H9 (cell line): Measurements from ENCODE around the gene ZNF780A. TPM values are rescaled to one million over a fixed set of nuclear protein-coding genes. Genes with fewer than 3 reads are reported as not detected.

ENCODE experiments used
- DNase-seq: peaks from one replicate; pipeline ENCODE4 v3.0.0-alpha.2; 2017
- H2AFZ ChIP-seq: one replicate; pipeline ENCODE4 v1.6.1; 2013; ENCODE audit warnings: mild to moderate bottlenecking, low read length, control low read depth, moderate library complexity
- H2AK5ac ChIP-seq: 2 replicates; pipeline ENCODE4 v1.6.1; 2013; ENCODE audit warnings: low read length, control low read depth, mixed read lengths; ENCODE audit not compliant: insufficient read length
- H2BK120ac ChIP-seq: one replicate; pipeline ENCODE4 v1.6.1; 2013; ENCODE audit warnings: low read depth, mild to moderate bottlenecking, low read length, control low read depth, inconsistent platforms; ENCODE audit not compliant: poor library complexity, severe bottlenecking
- H2BK12ac ChIP-seq: 2 replicates; pipeline ENCODE4 v1.6.1; 2013; ENCODE audit warnings: low read length, control low read depth, mixed read lengths, low read depth; ENCODE audit not compliant: insufficient read length
- H2BK15ac ChIP-seq: 2 replicates; pipeline ENCODE4 v1.6.1; 2013; ENCODE audit warnings: low read depth, low read length, control low read depth
- H2BK20ac ChIP-seq: one replicate; pipeline ENCODE4 v1.6.1; 2013; ENCODE audit warnings: low read depth, mild to moderate bottlenecking, low read length, control low read depth, inconsistent platforms; ENCODE audit not compliant: poor library complexity, severe bottlenecking
- H2BK5ac ChIP-seq: 2 replicates; pipeline ENCODE4 v1.6.1; 2013; ENCODE audit warnings: low read length, control low read depth, mixed read lengths; ENCODE audit not compliant: insufficient read length
- H3K14ac ChIP-seq: 2 replicates; pipeline ENCODE4 v1.6.1; 2013; ENCODE audit warnings: low read length, control low read depth; ENCODE audit not compliant: insufficient read depth
- H3K18ac ChIP-seq: 2 replicates; pipeline ENCODE4 v1.6.1; 2013; ENCODE audit warnings: low read depth, mild to moderate bottlenecking, mixed read lengths, low read length, control low read depth; ENCODE audit not compliant: insufficient read length
- H3K23ac ChIP-seq: 2 replicates; pipeline ENCODE4 v1.6.1; 2013; ENCODE audit warnings: low read length, control low read depth, mixed read lengths, low read depth; ENCODE audit not compliant: insufficient read length
- H3K23me2 ChIP-seq: 2 replicates; pipeline ENCODE4 v1.6.1; 2013; ENCODE audit warnings: low read depth, mild to moderate bottlenecking, mixed read lengths, low read length, control low read depth; ENCODE audit not compliant: insufficient read length, poor library complexity, severe bottlenecking
- H3K27ac ChIP-seq: 2 replicates; pipeline ENCODE4 v1.5.1; 2013; ENCODE audit warnings: low read length, control low read depth, mixed read lengths, low read depth; ENCODE audit not compliant: insufficient read length
- H3K27me3 ChIP-seq: 2 replicates; pipeline ENCODE4 v1.6.1; 2013; ENCODE audit warnings: low read length, control low read depth, inconsistent platforms; ENCODE audit not compliant: insufficient read depth
- H3K4ac ChIP-seq: 2 replicates; pipeline ENCODE4 v1.6.1; 2013; ENCODE audit warnings: low read depth, mild to moderate bottlenecking, control low read depth, inconsistent platforms, low read length, moderate library complexity
- H3K4me1 ChIP-seq: 2 replicates; pipeline ENCODE4 v1.6.1; 2013; ENCODE audit warnings: low read length, control low read depth, inconsistent platforms; ENCODE audit not compliant: insufficient read depth
- H3K4me2 ChIP-seq: 2 replicates; pipeline ENCODE4 v1.6.1; 2013; ENCODE audit warnings: low read length, control low read depth, mixed read lengths; ENCODE audit not compliant: insufficient read length, insufficient read depth
- H3K56ac ChIP-seq: 2 replicates; pipeline ENCODE4 v1.6.1; 2013; ENCODE audit warnings: low read depth, mild to moderate bottlenecking, mixed read lengths, low read length, control low read depth; ENCODE audit not compliant: insufficient read length
- H3K79me1 ChIP-seq: 2 replicates; pipeline ENCODE4 v1.6.1; 2013; ENCODE audit warnings: low read depth, mild to moderate bottlenecking, moderate library complexity, low read length, control low read depth, inconsistent platforms; ENCODE audit not compliant: insufficient read depth, poor library complexity, severe bottlenecking
- H3K79me2 ChIP-seq: 2 replicates; pipeline ENCODE4 v1.6.1; 2013; ENCODE audit warnings: low read length, control low read depth, inconsistent platforms; ENCODE audit not compliant: insufficient read depth
- H3K9ac ChIP-seq: 2 replicates; pipeline ENCODE4 v1.6.1; 2013; ENCODE audit warnings: low read length, control low read depth, mixed read lengths; ENCODE audit not compliant: insufficient read length; ENCODE audit errors: extremely low read depth
- H3K9me3 ChIP-seq: one replicate; pipeline ENCODE4 v1.6.1; 2013; ENCODE audit warnings: low read depth, low read length, inconsistent platforms; ENCODE audit not compliant: control insufficient read depth
- H3T11ph ChIP-seq: one replicate; pipeline ENCODE4 v1.6.1; 2013; ENCODE audit warnings: mild to moderate bottlenecking, low read length, control low read depth, inconsistent platforms
- H4K20me1 ChIP-seq: one replicate; pipeline ENCODE4 v1.6.1; 2013; ENCODE audit not compliant: control insufficient read depth, insufficient read length, insufficient read depth
- H4K5ac ChIP-seq: 2 replicates; pipeline ENCODE4 v1.6.1; 2013; ENCODE audit warnings: low read depth, mild to moderate bottlenecking, mixed read lengths, low read length, control low read depth; ENCODE audit not compliant: insufficient read length
- H4K8ac ChIP-seq: replicated peaks from 2 replicates; pipeline ENCODE4 v1.6.1; 2013; ENCODE audit warnings: low read length, control low read depth, mixed read lengths, low read depth; ENCODE audit not compliant: insufficient read length
- H4K91ac ChIP-seq: 2 replicates; pipeline ENCODE4 v1.6.1; 2013; ENCODE audit warnings: low read depth, mild to moderate bottlenecking, moderate library complexity, mixed read lengths, low read length, control low read depth; ENCODE audit not compliant: insufficient read length
- H3K27ac Mint-ChIP-seq, 3 experiments: 2 replicates in 2 of 3; 3 replicates in 1 of 3; pipeline ENCODE4 v1.8.0; 2020 to 2021; ENCODE audit warnings: mixed read lengths in 3 of 3, mild to moderate bottlenecking in 1 of 3, moderate library complexity in 1 of 3
- H3K27me3 Mint-ChIP-seq: 2 replicates; pipeline ENCODE4 v1.8.0; 2021; ENCODE audit warnings: low read depth, mild to moderate bottlenecking, moderate library complexity, mixed read lengths
- H3K36me3 Mint-ChIP-seq, 3 experiments: 2 replicates in 2 of 3; 3 replicates in 1 of 3; pipeline ENCODE4 v1.8.0; 2020 to 2021; ENCODE audit warnings: low read depth in 3 of 3, mixed read lengths in 3 of 3; ENCODE audit not compliant: insufficient read depth in 1 of 3
- H3K4me1 Mint-ChIP-seq, 2 experiments: 2 replicates each; pipeline ENCODE4 v1.8.0; 2020; ENCODE audit warnings: mixed read lengths in 2 of 2
- H3K4me3 Mint-ChIP-seq, 2 experiments: 2 replicates in 1 of 2; 3 replicates in 1 of 2; pipeline ENCODE4 v1.8.0; 2020 to 2021; ENCODE audit warnings: mild to moderate bottlenecking in 2 of 2, mixed read lengths in 2 of 2, moderate library complexity in 1 of 2
- H3K9me3 Mint-ChIP-seq, 2 experiments: 2 replicates in 1 of 2; 3 replicates in 1 of 2; pipeline ENCODE4 v1.8.0; 2020; ENCODE audit warnings: mild to moderate bottlenecking in 2 of 2, mixed read lengths in 2 of 2, moderate library complexity in 1 of 2
- WGBS: extraction: QIAGEN DNeasy Blood & Tissue Kit; methylation state at CpG from one replicate; pipeline ENCODE4 v1.1.7; 2013; ENCODE audit warnings: missing lambda C conversion rate, low lambda C conversion rate, mixed read lengths; ENCODE audit not compliant: insufficient read length; ENCODE audit errors: extremely low coverage; 5-methylcytosine and 5-hydroxymethylcytosine counted together
- total RNA-seq: library from RNA; stranded (reverse); gene quantifications from 2 replicates; pipeline ENCODE4 v1.2.1, GENCODE V29; 2021
- TF ChIP-seq, protein P1 (sequence below): fragments of 200-600 bp; sonication (generic); conservative IDR thresholded peaks from 3 replicates; pipeline ENCODE4 v1.8.0; 2021; ENCODE audit warnings: antibody characterized with exemption, mild to moderate bottlenecking

The ZNF780A gene
- total RNA-seq, 1 experiment from 2014 or later: 16.7 TPM

DNA sequence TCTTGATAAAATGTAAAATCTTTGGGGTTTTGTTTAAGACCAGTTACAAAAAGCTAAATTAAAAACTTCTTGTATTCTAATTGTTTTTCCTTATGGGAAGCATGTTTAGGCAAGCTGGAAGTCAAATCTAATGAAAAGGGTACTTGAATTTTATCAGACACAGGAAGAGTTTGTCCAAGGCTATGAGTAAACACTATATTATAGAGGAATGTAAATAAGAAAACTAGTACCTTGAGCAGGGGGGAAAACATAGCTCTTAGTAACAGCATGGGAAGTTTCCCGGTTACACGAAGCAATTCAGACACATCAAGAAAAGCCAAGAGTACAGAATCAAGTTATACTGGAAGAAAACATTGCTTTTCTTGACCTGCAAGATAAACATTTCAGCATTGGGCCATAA lies 19.8 kb upstream of the ZNF780A start:
- Histone ChIP-seq H2BK5ac (no peak overlapping the region), H2BK15ac (no peak overlapping the region), H3T11ph (no peak overlapping the region), H3K14ac (no peak overlapping the region), H4K91ac (no peak overlapping the region), H2AFZ (no peak overlapping the region), H4K5ac (no peak overlapping the region), H3K18ac (no peak overlapping the region), H3K27me3 (no peaks in the 10 kb centered on the region), H3K4ac (no peak overlapping the region), H4K8ac (no peak overlapping the region), H4K20me1 (no peaks in the 10 kb centered on the region), H3K4me2 (no peak overlapping the region), H2AK5ac (no peak overlapping the region), H3K4me1 (no peaks in the 10 kb centered on the region), H2BK120ac (no peak overlapping the region), H3K79me1 (no peaks in the 10 kb centered on the region), H3K23me2 (no peaks in the 10 kb centered on the region), H3K79me2 (no peaks in the 10 kb centered on the region), H2BK12ac (no peak overlapping the region), H3K27ac (no peak overlapping the region), H3K23ac (no peak overlapping the region), H2BK20ac (no peak overlapping the region), H3K56ac (no peak overlapping the region), H3K9ac (no peak overlapping the region), H3K9me3 (peaks cover 13% of the 10 kb centered on the region)
- TF ChIP-seq, protein P1, sequence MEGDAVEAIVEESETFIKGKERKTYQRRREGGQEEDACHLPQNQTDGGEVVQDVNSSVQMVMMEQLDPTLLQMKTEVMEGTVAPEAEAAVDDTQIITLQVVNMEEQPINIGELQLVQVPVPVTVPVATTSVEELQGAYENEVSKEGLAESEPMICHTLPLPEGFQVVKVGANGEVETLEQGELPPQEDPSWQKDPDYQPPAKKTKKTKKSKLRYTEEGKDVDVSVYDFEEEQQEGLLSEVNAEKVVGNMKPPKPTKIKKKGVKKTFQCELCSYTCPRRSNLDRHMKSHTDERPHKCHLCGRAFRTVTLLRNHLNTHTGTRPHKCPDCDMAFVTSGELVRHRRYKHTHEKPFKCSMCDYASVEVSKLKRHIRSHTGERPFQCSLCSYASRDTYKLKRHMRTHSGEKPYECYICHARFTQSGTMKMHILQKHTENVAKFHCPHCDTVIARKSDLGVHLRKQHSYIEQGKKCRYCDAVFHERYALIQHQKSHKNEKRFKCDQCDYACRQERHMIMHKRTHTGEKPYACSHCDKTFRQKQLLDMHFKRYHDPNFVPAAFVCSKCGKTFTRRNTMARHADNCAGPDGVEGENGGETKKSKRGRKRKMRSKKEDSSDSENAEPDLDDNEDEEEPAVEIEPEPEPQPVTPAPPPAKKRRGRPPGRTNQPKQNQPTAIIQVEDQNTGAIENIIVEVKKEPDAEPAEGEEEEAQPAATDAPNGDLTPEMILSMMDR: no peak
- no peak overlapping the region for H3K4me3 Mint-ChIP-seq
- WGBS: no CpG with 5 or more reads among the region's 2 CpGs
- DNase-seq: no peak
- peaks cover 8% of the 10 kb centered on the region for H3K27me3 Mint-ChIP-seq
- H3K36me3 Mint-ChIP-seq: peaks cover 0 to 5% (median 2%) of the 10 kb centered on the region in 3 experiments; a peak in 3 of 7 replicates
- peaks cover 53 to 59% of the 10 kb centered on the region in 2 experiments for H3K9me3 Mint-ChIP-seq
- H3K27ac Mint-ChIP-seq: no peak overlapping the region
- no peaks in the 10 kb centered on the region for H3K4me1 Mint-ChIP-seq
